ENCODE measurements around the gene TCAP. TPM values are rescaled to one million over a fixed set of nuclear protein-coding genes. Genes with fewer than 3 reads are reported as not detected.

The TCAP gene
- total RNA-seq, 4 donors from 2014 or later: 0.19 to 1.7 (median 0.60) TPM; not detected in 1

- ATAC-seq (ENCODE audit: low FRiP score): no peak
- DNase-seq (ENCODE audit: low spot score): no peak
- no peak for TF ChIP-seq CTCF (IDR thresholded peaks at IDR 0.05)
These were observed 1.8 kb upstream of the TCAP start for GRCh38 chr17:39663340-39663687.

- DNase-seq (ENCODE audit: low spot score) (no peak), ATAC-seq (ENCODE audit: low FRiP score) (no peak)
These were observed 1.2 kb upstream of the TCAP start for GRCh38 chr17:39663688-39664580.

GRCh38 chr17:39665642-39666224, 584 bp downstream of the TCAP start:
- no peak for DNase-seq (ENCODE audit: low spot score)
- ATAC-seq (ENCODE audit: low FRiP score): no peak
- no peak for TF ChIP-seq CTCF (IDR thresholded peaks at IDR 0.05)

More at GRCh38 chr17:39663688-39664580, 1.2 kb upstream of the TCAP start:
- no peak for TF ChIP-seq CTCF (IDR thresholded peaks at IDR 0.05)

- DNase-seq (ENCODE audit: low spot score) (no peak), ATAC-seq (ENCODE audit: low FRiP score) (no peak)
- no peak for TF ChIP-seq CTCF (IDR thresholded peaks at IDR 0.05)
These were observed 1.1 kb downstream of the TCAP start for GRCh38 chr17:39666231-39666600.

GRCh38 chr17:39666601-39667261, 1.6 kb downstream of the TCAP start:
- DNase-seq (ENCODE audit: low spot score) (no peak), ATAC-seq (ENCODE audit: low FRiP score) (no peak)
- no peak for TF ChIP-seq CTCF (IDR thresholded peaks at IDR 0.05)

- no peak for DNase-seq (ENCODE audit: low spot score)
- TF ChIP-seq CTCF (IDR thresholded peaks at IDR 0.05): no peak
- ATAC-seq (ENCODE audit: low FRiP score): no peak
These were observed 2.3 kb downstream of the TCAP start for GRCh38 chr17:39667262-39667944.

Data from omental fat pad (tissue), 4 donors.